DMS53 treated with DMSO at 0.1 percent for 48 hours (cell line): ENCODE data around the gene USP48.
"Not testable (repeated sequence)": the region's sequence is repeated elsewhere in the genome, so short reads cannot be mapped to it uniquely, and the experiment has no call there.

ENCODE experiments used
- DNase-seq: peaks from one replicate; lab custom pipeline; 2025; ENCODE audit not compliant: unreplicated experiment; lab: John Stamatoyannopoulos, UW

USP48 gene

DNA sequence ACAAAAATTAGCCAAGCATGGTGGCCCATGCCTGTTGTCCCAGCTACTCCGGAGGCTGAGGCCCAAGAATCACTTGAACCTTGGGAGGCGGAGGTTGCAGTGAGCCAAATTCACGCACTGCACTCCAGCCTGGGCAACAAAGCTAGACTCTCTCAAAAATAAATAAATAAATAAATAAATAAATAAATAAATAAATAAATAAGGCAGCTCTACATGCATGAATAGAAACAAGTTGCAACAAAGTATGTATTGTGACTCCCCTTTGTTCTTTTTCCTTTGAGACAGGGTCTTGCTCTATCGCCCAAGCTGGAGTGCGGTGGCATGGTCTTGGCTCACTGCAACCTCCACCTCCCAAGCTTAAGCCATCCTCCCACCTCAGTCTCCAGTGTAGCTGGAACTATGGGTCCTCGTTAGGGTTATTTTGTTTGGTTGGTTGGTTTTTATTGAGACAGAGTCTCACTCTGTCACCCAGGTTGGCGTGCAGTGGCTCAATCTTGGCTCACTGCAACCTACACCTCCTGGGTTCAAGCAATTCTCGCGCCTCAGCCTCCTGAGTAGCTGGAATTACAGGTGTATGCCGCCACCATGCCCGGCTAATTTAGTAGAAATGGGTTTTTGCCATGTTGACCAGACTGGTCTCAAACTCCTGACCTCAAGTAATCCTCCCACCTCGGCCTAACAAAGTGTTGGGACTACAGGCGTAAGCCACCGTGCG lies 8.0 kb downstream of the USP48 start:
- no peak for DNase-seq

DNA sequence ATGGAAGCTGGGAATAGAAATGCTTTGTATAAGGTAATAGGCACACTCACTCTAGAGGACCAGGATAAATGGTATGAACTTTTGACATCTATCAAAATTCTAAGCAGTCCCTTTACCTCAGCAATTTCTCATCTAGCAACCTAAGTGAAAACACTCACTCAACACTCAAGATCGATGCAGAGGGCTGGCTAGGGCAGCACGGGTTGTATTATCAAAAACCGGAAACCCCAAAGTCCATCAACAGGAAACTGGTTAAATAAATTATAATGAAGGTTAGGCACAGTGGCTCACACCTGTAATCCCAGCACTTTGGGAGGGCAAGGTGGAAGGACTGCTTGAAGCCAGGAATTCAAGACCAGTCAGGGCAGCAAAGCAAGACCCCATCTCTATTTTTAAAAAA lies 9.4 kb downstream of the USP48 start:
- no peak for DNase-seq

- DNase-seq = not testable (repeated sequence)
Observed at GRCh38 chr1:21771672-21772071, 11.3 kb downstream of the USP48 start.

GRCh38 chr1:21770602-21771001 lies 12.3 kb downstream of the USP48 start:
- not testable (repeated sequence) for DNase-seq

DNA sequence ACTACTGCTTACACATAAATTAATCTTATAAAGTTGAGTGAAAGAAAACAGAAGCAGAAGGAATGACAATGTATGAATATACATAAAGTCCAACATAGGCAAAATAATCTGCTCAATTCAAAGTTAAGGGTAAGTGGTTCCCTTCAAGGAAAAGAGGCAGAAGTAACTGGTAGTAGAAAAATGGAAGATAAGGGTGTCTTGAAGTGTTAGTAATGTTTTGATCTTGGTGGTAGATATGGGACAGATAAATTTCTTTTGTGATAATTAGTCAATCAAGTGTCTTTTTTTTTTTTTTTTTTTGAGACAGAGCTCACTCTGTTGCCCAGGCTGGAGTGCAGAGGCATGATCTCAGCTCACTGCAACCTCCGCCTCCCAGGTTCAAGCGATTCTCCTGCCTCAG lies 12.7 kb downstream of the USP48 start:
- no peak for DNase-seq

GRCh38 chr1:21767106-21767505 lies 15.8 kb downstream of the USP48 start:
- not testable (repeated sequence) for DNase-seq

DNA sequence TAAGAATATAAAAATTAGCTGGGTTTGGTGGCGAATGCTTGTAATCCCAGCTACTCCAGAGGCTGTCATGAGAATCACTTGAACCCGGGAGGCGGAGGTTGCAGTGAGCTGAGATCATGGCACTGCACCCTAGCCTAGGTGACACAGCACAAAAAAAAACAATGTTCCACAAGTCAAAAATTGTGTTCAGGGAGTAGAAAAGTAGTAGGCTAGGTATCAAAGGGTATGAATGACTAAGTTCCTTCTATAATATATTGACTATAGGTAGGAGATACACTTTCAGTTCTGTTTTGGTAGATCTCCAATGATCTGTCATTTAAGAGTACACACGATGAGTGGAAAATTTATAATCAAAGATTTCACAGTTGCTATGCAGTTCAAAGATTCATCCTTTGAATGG lies 16.7 kb downstream of the USP48 start:
- DNase-seq = no peak

DNA sequence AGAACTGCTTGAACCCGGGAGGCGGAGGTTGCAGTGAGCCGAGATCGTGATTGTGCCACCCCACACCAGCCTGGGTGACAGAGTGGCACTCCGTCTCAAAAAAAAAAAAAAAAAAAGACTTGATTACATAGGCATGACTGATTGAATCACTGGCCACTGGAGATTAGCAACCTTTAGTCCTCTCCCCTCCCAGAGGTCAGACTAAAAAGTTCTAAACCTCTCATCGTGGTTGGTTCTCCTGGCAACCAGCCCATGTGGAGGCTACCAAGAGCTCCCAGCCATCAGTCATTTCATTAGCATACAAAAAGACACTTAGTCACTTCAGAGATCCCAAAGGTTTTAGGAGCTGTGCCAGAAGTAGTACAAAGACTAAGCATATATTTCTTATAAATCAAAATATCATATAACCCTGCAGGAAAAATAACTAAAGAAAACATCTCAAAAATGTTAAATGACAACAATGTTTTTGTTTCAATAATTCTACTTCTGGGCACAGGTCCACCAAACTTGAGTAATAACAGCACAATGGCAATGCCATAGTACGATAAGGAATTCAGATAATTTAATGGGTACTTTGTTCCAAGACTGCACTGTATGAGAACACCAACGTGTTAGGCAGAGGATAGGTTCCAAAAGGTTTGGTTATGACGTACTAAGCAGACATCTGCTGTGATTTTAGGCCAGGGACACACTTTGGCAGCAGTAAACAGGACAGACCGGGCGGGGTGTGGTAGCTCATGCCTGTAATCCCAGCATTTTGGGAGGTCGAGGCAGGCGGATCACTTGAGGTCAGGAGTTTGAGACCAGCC lies 18.1 kb downstream of the USP48 start:
- DNase-seq = no peak

DNA sequence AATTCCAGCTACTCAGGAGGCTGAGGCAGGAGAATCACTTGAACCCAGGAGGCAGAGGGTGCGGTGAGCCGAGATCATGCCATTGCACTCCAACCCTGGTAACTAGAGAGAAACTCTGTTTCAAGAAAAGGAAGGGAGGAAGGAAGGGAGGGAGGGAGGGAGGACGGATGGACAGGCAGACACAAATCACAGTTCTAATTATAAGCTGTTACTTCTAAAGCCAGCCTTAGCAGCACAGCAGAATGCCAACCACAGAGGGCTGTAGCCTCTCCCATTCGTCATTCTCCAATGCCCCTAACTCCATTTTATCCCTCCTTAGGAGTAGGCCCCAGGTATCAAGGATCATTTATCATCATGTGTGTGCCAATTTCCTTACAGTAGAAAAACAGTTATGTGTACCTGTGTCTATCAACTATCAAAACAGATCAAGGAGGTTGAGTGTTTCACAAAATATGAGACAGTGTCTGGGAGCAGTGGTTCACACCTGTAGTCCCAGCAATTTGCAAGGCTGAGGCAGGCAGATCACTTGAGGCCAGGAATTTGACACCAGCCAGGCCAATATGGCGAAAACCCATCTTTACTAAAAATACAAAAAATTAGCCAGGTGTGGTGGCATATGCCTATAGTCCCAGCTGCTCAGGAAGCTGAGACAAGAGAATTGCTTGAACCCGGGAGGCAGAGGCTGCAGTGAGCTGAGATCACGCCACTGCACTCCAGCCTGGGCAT lies 19.1 kb downstream of the USP48 start:
- no peak for DNase-seq

GRCh38 chr1:21763236-21763635 lies 19.7 kb downstream of the USP48 start:
- DNase-seq = no peak

DNA sequence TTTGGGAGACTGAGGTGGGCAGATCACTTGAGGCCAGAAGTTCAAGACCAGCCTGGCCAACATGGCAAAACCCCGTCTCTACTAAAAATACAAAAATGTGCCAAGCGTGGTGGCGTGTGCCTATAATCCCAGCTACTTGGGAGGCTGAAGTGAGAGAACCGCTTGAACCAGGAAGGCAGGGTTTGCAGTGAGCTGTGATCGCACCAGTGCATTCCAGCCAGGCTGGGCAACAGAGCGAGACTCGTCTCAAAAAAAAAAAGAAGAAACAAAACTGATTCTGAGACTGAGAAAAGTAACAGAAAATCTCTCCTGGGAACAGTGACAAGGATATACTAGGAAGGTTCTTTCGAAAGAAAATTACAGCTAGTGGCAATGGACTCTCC lies 20.9 kb downstream of the USP48 start:
- DNase-seq = no peak

GRCh38 chr1:21761052-21761451 lies 21.9 kb downstream of the USP48 start:
- DNase-seq = no peak

GRCh38 chr1:21759818-21760217 lies 23.1 kb downstream of the USP48 start:
- no peak for DNase-seq

GRCh38 chr1:21759182-21759581 lies 23.8 kb downstream of the USP48 start:
- no peak for DNase-seq

DNA sequence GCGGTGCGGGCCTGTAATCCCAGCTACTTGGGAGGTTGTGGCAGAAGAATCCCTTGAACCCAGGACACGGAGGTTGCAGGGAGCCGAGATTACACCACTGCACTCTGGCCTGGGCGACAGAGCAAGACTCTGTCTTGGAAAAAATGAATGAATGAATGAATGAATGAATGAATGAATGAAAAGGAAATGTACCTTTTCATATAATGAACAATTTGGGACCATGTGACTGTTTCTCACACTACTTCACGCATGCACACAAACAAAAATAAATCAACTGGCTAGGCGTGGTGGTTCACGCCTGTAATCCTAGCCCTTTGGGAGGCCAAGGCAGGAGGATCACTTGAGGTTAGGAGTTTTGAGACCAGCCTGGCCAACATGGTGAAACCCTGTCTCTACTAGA lies 24.3 kb downstream of the USP48 start:
- DNase-seq = no peak

DNA sequence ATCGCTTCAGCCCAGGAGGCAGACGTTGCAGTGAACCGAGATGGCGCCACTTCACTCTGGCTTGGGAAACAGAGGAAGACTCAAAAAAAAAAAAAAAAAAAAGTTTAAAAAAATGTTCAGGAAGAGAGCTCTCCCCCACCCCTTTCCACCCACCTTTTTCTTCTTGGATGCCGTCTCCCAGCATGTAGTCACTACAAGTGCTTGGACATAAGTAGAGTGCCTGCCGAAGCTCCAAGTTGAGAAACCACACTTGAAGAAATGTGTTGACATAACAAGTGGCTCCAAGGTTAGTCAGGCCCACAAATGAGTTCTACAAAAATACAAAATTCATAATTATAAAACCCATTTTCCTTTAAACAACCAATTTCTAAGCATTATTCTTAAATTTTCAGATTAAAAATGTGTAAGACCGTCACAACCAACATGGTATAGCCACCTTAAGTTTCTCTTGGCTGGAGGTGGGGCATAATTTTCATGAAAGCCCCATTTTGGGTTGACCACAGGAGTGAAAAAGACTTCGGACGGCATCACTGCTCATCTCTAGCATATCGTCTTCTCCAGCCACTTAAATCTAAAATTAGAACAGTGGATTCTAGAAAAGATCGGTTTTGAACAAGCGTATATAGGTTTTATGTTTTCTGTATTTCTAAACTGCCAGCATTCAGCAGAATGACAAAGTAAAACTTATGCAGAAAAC lies 26.4 kb downstream of the USP48 start:
- no peak for DNase-seq

GRCh38 chr1:21755067-21755466 lies 27.9 kb downstream of the USP48 start:
- no peak for DNase-seq

- no peak for DNase-seq
Observed at GRCh38 chr1:21754583-21754982, 28.4 kb downstream of the USP48 start.

GRCh38 chr1:21752186-21752585 lies 30.8 kb downstream of the USP48 start:
- DNase-seq = no peak

DNA sequence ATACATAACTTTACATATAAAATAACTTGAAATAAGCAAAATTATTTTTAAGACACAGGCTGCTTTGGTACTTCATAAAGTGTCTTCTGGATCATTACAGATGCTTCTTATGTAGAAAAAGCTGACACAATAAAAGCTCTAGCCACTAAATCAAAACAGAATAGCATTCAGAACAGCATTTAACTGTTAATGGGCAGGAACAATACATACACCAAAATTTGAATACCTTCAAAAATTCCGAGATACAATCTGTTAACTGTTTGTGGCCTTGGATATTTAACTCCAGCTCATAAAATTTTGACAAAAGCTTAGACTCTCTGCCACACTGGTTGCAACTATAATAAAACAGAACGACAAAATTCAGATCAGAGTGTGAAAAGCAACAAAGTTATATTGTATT lies 31.7 kb downstream of the USP48 start:
- DNase-seq = no peak

DNA sequence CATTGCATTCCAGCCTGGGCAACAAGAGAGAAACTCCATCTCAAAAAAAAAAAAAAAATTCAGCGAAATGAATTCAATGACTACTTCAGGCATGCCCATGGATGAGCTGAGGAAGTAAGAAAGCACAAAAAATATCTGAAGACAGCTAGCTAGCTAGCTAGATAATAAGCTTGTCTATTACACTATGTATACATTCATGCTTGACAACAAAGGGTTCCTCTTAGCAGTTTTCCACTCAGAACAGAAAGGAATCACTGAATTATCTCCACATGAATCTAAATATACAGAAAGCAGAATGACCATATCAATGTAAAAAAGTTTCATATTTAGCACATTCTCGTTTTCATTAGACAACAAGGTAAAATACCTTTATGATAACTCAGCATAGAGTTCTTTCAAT lies 32.1 kb downstream of the USP48 start:
- DNase-seq = no peak
